C4-2B (cell line): Measurements from ENCODE around the gene TRERF1.

ENCODE experiments used
- H3K27ac ChIP-seq: fragments of 450-650 bp; 2 replicates; pipeline ENCODE4 v1.5.1; 2017
- CTCF ChIP-seq: fragments of 450-650 bp; conservative IDR thresholded peaks from 2 replicates; pipeline ENCODE4 v1.5.1; 2017; ENCODE audit warnings: mild to moderate bottlenecking
- ZFX ChIP-seq: fragments of 450-650 bp; IDR thresholded peaks from 2 replicates; pipeline ENCODE4 v1.6.1; 2017

The TRERF1 gene

GRCh38 chr6:42453654-42454427, 2.1 kb upstream of the TRERF1 start:
- peak overlapping the region; percentile 96 for H3K27ac ChIP-seq

DNA sequence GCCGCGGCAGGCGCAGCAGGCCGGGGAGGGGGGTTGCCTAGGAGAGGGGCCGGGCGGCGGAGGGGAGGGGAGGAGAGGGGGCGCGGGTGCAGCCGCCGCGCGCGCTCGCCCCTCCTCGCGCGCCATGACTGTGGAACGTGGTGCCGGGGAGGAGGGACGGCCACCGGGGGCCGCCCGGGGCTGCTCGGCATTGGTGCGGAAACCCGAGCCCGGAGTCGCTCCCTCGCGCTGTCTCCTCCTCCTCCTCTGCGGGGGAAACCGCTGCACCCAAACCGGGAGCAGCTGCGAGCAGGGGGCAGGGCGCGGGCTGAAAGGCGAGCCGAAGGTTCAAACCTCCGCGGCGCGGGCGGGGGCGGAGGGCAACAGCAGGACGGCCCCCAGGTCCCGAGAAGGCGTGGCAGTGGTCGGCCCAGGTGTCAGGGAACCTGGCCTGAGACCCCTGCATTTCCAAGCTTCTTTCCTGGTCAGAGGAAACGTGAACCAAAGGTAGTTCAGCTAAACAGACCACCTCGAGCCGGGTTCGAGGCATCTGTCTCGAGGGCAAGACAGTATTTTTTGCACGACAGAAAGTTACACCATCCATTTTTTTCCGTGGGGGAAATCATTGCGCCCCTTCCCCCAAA, 1.4 kb upstream of the TRERF1 start:
- peak overlapping the region; percentile 96 for H3K27ac ChIP-seq
- TF ChIP-seq CTCF (no peak), ZFX (no peak)

More at GRCh38 chr6:42453654-42454427, 2.1 kb upstream of the TRERF1 start:
- TF ChIP-seq CTCF (no peak), ZFX (no peak)

- H3K27ac ChIP-seq: peak overlapping the region; percentile 96
- peak; percentile 92 for TF ChIP-seq ZFX
- no peak for TF ChIP-seq CTCF
Measured at GRCh38 chr6:42452171-42453030, 675 bp upstream of the TRERF1 start.

GRCh38 chr6:42450477-42451332, 1.0 kb downstream of the TRERF1 start:
- peak overlapping the region; percentile 96 for H3K27ac ChIP-seq
- TF ChIP-seq CTCF (no peak), ZFX (no peak)

GRCh38 chr6:42449917-42450476, 1.7 kb downstream of the TRERF1 start:
- TF ChIP-seq ZFX: no peak
- TF ChIP-seq CTCF: no peak
- H3K27ac ChIP-seq: peak overlapping the region; percentile 96

DNA sequence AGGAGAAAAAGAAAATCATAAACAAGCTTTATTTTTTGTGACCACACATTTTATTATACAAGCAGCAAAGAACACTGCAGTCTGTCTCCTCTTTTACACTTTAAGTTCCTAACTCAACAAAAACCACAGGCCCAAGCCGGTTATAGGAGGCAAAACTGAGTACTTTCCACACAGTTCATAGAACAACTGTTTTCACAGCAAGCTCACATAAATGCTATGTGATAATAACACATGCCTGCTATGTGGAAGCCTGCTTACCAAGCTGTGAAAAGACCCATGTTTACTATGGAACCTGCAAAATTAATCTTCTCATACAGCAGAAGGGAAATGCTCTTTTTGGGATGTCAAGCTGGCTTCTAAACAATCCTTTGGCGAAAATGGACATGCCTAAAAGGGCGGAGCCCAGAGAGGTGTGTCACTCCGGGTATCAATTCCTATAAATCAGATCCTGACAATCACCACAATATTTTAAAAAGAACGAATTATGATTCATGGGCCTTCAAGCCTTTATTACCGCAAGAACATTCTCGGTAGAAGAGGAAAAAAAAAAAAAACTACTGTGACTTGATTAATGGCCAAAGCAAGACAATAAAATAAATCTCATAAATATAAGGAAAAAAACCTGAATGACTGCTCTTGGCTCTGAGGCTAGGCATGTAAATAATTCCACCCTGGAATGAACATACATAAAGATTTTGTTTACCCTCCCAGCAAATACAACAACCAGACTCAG, 2.6 kb downstream of the TRERF1 start:
- H3K27ac ChIP-seq: no peak overlapping the region; the same call in 1 of the 2 replicates
- TF ChIP-seq ZFX: no peak
- TF ChIP-seq CTCF: no peak
